ENCODE data around the gene MAPT. TPM values are rescaled to one million over a fixed set of nuclear protein-coding genes. Genes with fewer than 3 reads are reported as not detected.

MAPT gene
- total RNA-seq, 1 donor from 2014 or later, result 2.4 TPM

DNA sequence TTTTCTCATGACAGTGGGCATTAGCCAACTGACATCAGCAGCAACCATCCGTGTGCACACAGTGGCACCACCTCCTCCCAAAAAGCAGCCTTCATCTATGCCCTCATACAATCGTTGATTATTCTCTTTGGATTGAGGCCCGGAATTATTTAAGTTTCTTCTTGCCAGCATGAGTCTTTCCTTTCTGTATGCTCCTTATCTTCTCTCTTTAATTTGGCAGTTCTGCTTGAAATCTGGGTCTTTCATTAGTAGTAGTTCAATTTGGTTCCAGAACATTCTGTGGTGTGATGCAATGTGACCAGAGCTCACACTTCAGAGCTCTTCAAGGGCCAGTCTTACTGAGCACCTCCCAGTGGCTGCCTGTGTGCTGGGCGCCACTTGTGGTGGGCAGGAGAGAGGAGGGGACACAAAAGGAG is 52.5 kb downstream of the MAPT start:
- Histone ChIP-seq H3K4me3 (no peak overlapping the region), H3K4me2 (no peak overlapping the region), H3K9me3 (ENCODE audit: low read depth) (no peaks in the 10 kb centered on the region), H2AFZ (replicated peaks) (no peak overlapping the region), H3K36me3 (no peaks in the 10 kb centered on the region), H3K27me3 (peaks cover 28% of the 10 kb centered on the region), H3K4me1 (peaks cover 12% of the 10 kb centered on the region), H3K9ac (no peak overlapping the region), H3K27ac (no peak overlapping the region), H4K20me1 (ENCODE audit: low read depth) (no peaks in the 10 kb centered on the region), H3K79me2 (ENCODE audit: low read depth) (no peaks in the 10 kb centered on the region), H3F3A (ENCODE audit: low read depth) (no peaks in the 10 kb centered on the region)
- no peak overlapping the region for H3K27ac Mint-ChIP-seq
- DNase-seq (ENCODE audit: low spot score), result no peak
- H3K36me3 Mint-ChIP-seq, result no peaks in the 10 kb centered on the region
- TF ChIP-seq, protein P1, sequence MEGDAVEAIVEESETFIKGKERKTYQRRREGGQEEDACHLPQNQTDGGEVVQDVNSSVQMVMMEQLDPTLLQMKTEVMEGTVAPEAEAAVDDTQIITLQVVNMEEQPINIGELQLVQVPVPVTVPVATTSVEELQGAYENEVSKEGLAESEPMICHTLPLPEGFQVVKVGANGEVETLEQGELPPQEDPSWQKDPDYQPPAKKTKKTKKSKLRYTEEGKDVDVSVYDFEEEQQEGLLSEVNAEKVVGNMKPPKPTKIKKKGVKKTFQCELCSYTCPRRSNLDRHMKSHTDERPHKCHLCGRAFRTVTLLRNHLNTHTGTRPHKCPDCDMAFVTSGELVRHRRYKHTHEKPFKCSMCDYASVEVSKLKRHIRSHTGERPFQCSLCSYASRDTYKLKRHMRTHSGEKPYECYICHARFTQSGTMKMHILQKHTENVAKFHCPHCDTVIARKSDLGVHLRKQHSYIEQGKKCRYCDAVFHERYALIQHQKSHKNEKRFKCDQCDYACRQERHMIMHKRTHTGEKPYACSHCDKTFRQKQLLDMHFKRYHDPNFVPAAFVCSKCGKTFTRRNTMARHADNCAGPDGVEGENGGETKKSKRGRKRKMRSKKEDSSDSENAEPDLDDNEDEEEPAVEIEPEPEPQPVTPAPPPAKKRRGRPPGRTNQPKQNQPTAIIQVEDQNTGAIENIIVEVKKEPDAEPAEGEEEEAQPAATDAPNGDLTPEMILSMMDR (IDR thresholded peaks at IDR 0.05), result no peak
- TF ChIP-seq EZH2 (IDR thresholded peaks at IDR 0.05) (no peak), EZH2phosphoT487 (IDR thresholded peaks at IDR 0.05) (no peak)
- H3K4me3 Mint-ChIP-seq, result no peak overlapping the region
- H3K9me3 Mint-ChIP-seq, result no peaks in the 10 kb centered on the region
- H3K27me3 Mint-ChIP-seq (ENCODE audit: insufficient read depth, low read depth), result peaks cover 18% of the 10 kb centered on the region
- H3K4me1 Mint-ChIP-seq, result peaks cover 12% of the 10 kb centered on the region

DNA sequence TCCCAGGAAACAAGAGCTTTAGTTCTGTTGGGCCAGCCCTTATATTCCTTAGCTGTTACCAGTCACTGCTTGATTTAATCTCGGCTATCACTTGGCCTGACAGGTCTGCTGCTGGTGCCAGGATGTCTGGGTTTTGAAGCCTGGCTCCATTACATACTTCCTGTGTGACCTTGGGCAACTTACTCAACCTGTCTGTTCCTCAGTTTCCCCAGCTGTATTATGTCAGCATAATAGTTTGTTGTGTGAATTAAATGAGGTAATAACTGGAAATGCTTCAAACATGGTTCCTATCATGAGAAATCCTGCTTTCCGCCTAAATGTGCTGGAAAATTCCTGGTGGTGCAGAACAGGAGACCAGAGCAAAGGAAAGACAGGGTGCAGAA is 54.1 kb downstream of the MAPT start:
- H3K79me2 ChIP-seq (ENCODE audit: low read depth), result no peaks in the 10 kb centered on the region
- H4K20me1 ChIP-seq (ENCODE audit: low read depth), result no peaks in the 10 kb centered on the region
- H2AFZ ChIP-seq (replicated peaks), result no peak overlapping the region
- H3K36me3 ChIP-seq, result no peaks in the 10 kb centered on the region
- Mint-ChIP-seq H3K9me3 (no peaks in the 10 kb centered on the region), H3K4me3 (no peak overlapping the region), H3K4me1 (peaks cover 8% of the 10 kb centered on the region), H3K27me3 (ENCODE audit: insufficient read depth, low read depth) (peaks cover 10% of the 10 kb centered on the region), H3K27ac (no peak overlapping the region), H3K36me3 (no peaks in the 10 kb centered on the region)
- peaks cover 28% of the 10 kb centered on the region for H3K27me3 ChIP-seq
- TF ChIP-seq, protein P1 (IDR thresholded peaks at IDR 0.05), result no peak
- no peak for TF ChIP-seq EZH2phosphoT487 (IDR thresholded peaks at IDR 0.05)
- no peak for TF ChIP-seq EZH2 (IDR thresholded peaks at IDR 0.05)
- DNase-seq (ENCODE audit: low spot score), result no peak
- H3K4me3 ChIP-seq, result no peak overlapping the region
- H3K4me1 ChIP-seq, result no peaks in the 10 kb centered on the region
- no peak overlapping the region for H3K27ac ChIP-seq
- H3K9me3 ChIP-seq (ENCODE audit: low read depth), result no peaks in the 10 kb centered on the region
- peak overlapping the region; percentile 61 for H3K4me2 ChIP-seq
- no peaks in the 10 kb centered on the region for H3F3A ChIP-seq (ENCODE audit: low read depth)
- no peak overlapping the region for H3K9ac ChIP-seq

DNA sequence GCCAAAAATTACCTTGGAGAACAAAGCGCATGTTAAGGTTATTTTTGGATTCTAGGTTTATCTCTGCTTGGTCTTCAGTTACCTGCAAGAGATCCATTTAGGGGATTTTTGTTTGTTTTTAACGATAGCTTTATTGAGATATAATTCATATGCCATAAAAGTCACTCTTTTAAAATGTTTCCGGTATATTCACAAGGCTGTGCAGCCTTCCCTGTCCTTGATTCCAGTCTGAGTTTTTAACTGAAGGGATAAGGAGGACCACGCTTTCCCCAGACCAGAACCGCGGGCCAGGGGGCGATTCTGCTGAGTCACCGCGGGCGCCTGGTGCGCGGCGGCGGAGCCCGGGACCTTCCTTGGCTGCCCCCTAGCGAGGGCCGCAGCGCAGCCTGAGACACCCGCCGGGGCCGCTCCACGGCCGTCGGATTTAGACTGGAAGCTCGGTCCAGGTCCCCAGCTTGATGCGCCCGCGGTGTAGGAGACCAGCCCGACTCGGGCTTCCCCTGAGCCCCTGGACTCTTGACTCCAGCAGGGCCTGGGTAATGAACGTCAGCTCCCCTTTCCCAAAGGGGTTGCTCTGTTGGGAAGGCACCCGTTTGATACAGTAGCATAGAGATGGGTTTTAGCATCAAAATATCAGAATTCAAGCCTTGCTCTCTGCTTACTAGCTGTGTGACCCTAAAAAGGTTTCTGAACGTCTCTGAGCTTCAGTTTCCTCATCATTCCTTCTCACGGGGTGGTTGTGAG is 54.7 kb downstream of the MAPT start:
- Histone ChIP-seq H3K27me3 (peaks cover 28% of the 10 kb centered on the region), H3F3A (ENCODE audit: low read depth) (no peaks in the 10 kb centered on the region), H3K9me3 (ENCODE audit: low read depth) (no peaks in the 10 kb centered on the region), H4K20me1 (ENCODE audit: low read depth) (no peaks in the 10 kb centered on the region), H3K79me2 (ENCODE audit: low read depth) (no peaks in the 10 kb centered on the region), H3K4me3 (peak overlapping the region; percentile 22), H2AFZ (replicated peaks) (peak overlapping the region; percentile 42), H3K4me2 (peak overlapping the region; percentile 61), H3K9ac (no peak overlapping the region), H3K36me3 (no peaks in the 10 kb centered on the region), H3K27ac (no peak overlapping the region), H3K4me1 (no peaks in the 10 kb centered on the region)
- H3K36me3 Mint-ChIP-seq, result no peaks in the 10 kb centered on the region
- peaks cover 10% of the 10 kb centered on the region for H3K27me3 Mint-ChIP-seq (ENCODE audit: insufficient read depth, low read depth)
- no peak overlapping the region for H3K4me3 Mint-ChIP-seq
- peak; percentile 86 for DNase-seq (ENCODE audit: low spot score)
- no peak overlapping the region for H3K27ac Mint-ChIP-seq
- H3K9me3 Mint-ChIP-seq, result no peaks in the 10 kb centered on the region
- peak; percentile 69 for TF ChIP-seq EZH2 (IDR thresholded peaks at IDR 0.05)
- TF ChIP-seq EZH2phosphoT487 (IDR thresholded peaks at IDR 0.05), result no peak
- TF ChIP-seq, protein P1 (IDR thresholded peaks at IDR 0.05), result peak; percentile 71
- peaks cover 7% of the 10 kb centered on the region for H3K4me1 Mint-ChIP-seq
